K562 (cell line): Measurements from ENCODE around the gene LRMDA. TPM values are rescaled to one million over a fixed set of nuclear protein-coding genes. Genes with fewer than 3 reads are reported as not detected.

Experiments
- ATAC-seq: fragments of 200-7000 bp; cut with Tn5 transposase; 3 replicates; pipeline ENCODE4 v1.9.1; 2020; ENCODE audit warnings: moderate library complexity
- BruUV-seq: library from RNA; stranded (reverse); fragments of 400-500 nt; replicated peaks from 2 replicates; lab custom pipeline; 2021; lab: Mats Ljungman, UMichigan
- CTCF ChIA-PET: fragments of 300-600 bp; formaldehyde crosslinking; extraction: SDS; loops from one replicate; lab custom pipeline; 2021; ENCODE audit warnings: low intra/inter-chr PET ratio; lab: Yijun Ruan, JAX
- POLR2A ChIA-PET: fragments of 300-600, 350-650 bp; sonication (Branson Sonifier 250); formaldehyde crosslinking; extraction: SDS; loops from one replicate; lab custom pipeline; 2021; ENCODE audit warnings: antibody characterized with exemption, inconsistent platforms; lab: Yijun Ruan, JAX
- DNase-seq, 4 experiments: peaks; one replicate each; pipeline versions ENCODE4 v3.0.0 to v3.0.0-alpha.2; 2011 to 2018; ENCODE audit warnings: low spot score in 3 of 4, mixed read lengths in 3 of 4; ENCODE audit errors: extremely low read depth in 1 of 4
- FAIRE-seq: peaks from 2 replicates; lab custom pipeline; 2011; peaks lifted over from hg19 to GRCh38; lab: Jason Lieb, UNC
- H2AFZ ChIP-seq: 2 replicates; pipeline ENCODE4 v1.6.0; 2011; ENCODE audit warnings: low read depth, low read length, control low read depth, inconsistent platforms
- H3K27ac ChIP-seq: fragments of 200-600 bp; 3 replicates; pipeline ENCODE4 v1.8.0; 2011; ENCODE audit warnings: low read depth, mild to moderate bottlenecking, control low read depth, inconsistent platforms, low read length, moderate library complexity, mixed read lengths; ENCODE audit errors: extremely low read depth
- H3K27me3 ChIP-seq, 2 experiments: fragments of 300-600 bp in 1 of 2; 2 replicates in 1 of 2; 3 replicates in 1 of 2; pipeline versions ENCODE4 v1.6.0 to v1.8.0; 2011; ENCODE audit warnings: inconsistent platforms in 2 of 2, low read length in 2 of 2, mild to moderate bottlenecking in 1 of 2, mixed read lengths in 1 of 2, moderate library complexity in 1 of 2; ENCODE audit not compliant: control insufficient read depth in 2 of 2, insufficient read depth in 2 of 2
- H3K36me3 ChIP-seq: fragments of 300-600 bp; 3 replicates; pipeline ENCODE4 v1.8.0; 2011; ENCODE audit warnings: mild to moderate bottlenecking, low read length, inconsistent platforms; ENCODE audit not compliant: control insufficient read depth, insufficient read depth
- H3K4me1 ChIP-seq, 2 experiments: fragments of 200-600 bp in 1 of 2; replicated peaks in 1 of 2; 2 replicates in 1 of 2; 3 replicates in 1 of 2; pipeline versions ENCODE4 v1.5.1 to v1.8.0; 2011; ENCODE audit warnings: inconsistent platforms in 2 of 2, low read length in 2 of 2, mild to moderate bottlenecking in 1 of 2, mixed read lengths in 1 of 2, moderate library complexity in 1 of 2; ENCODE audit not compliant: control insufficient read depth in 2 of 2, insufficient read depth in 2 of 2
- H3K4me2 ChIP-seq: 2 replicates; pipeline ENCODE4 v1.6.1; 2011; ENCODE audit warnings: low read length, control low read depth, inconsistent platforms, mixed read lengths; ENCODE audit not compliant: insufficient read depth
- H3K4me3 ChIP-seq: fragments of 200-600 bp; sonication (generic), shearing (Covaris generic); 2 replicates; pipeline ENCODE4 v1.5.1; 2016; ENCODE audit warnings: control low read depth, inconsistent platforms
- H3K79me2 ChIP-seq: fragments of 200-600 bp; 3 replicates; pipeline ENCODE4 v1.8.0; 2011; ENCODE audit warnings: low read length, inconsistent platforms; ENCODE audit not compliant: control insufficient read depth, insufficient read depth
- H3K9ac ChIP-seq, 2 experiments: 2 replicates each; pipeline versions ENCODE4 v1.6.0 to v1.6.1; 2011; ENCODE audit warnings: low read depth in 2 of 2, low read length in 2 of 2, control low read depth in 1 of 2, inconsistent platforms in 1 of 2, mild to moderate bottlenecking in 1 of 2, mixed read lengths in 1 of 2; ENCODE audit not compliant: insufficient read depth in 1 of 2
- H3K9me1 ChIP-seq: one replicate; pipeline ENCODE4 v1.6.0; 2011; ENCODE audit warnings: inconsistent platforms, mild to moderate bottlenecking, low read length, moderate library complexity; ENCODE audit not compliant: control insufficient read depth, insufficient read depth
- H3K9me3 ChIP-seq: replicated peaks from 2 replicates; pipeline ENCODE4 v1.5.1; 2011; ENCODE audit warnings: low read depth, low read length, inconsistent platforms; ENCODE audit not compliant: control insufficient read depth, insufficient read depth
- H4K20me1 ChIP-seq: replicated peaks from 2 replicates; pipeline ENCODE4 v1.6.1; 2011; ENCODE audit warnings: low read length, inconsistent platforms, mixed read lengths; ENCODE audit not compliant: control insufficient read depth, insufficient read depth
- BACH1 ChIP-seq: fragments of 200-800 bp; sonication (Bioruptor generic); IDR thresholded peaks from 2 replicates; pipeline ENCODE4 v1.6.1; 2016; ENCODE audit warnings: missing genetic modification characterization, missing compliant biosample characterization
- BRD4 ChIP-seq: fragments of 200-600 bp; sonication (generic); IDR thresholded peaks from 2 replicates; pipeline ENCODE4 v1.6.1; 2017; ENCODE audit warnings: inconsistent platforms
- GABPB1 ChIP-seq: sonication (generic); formaldehyde crosslinking; IDR thresholded peaks from 2 replicates; pipeline ENCODE4 v1.8.0; 2022; ENCODE audit warnings: mild to moderate bottlenecking, missing genetic modification reagents
- ID3 ChIP-seq, 2 experiments: fragments of 250-450 bp in 1 of 2; fragments of 450-650 bp in 1 of 2; sonication (Bioruptor Pico) in 1 of 2; IDR thresholded peaks; 2 replicates each; pipeline versions ENCODE4 v1.6.1 to v1.8.0; 2016 to 2021; ENCODE audit warnings: mild to moderate bottlenecking in 2 of 2, moderate library complexity in 2 of 2, missing compliant biosample characterization in 1 of 2, missing genetic modification characterization in 1 of 2
- NONO ChIP-seq, 2 experiments: fragments of 200-400 bp in 1 of 2; fragments of 450-650 bp in 1 of 2; formaldehyde crosslinking in 1 of 2; IDR thresholded peaks; 2 replicates each; pipeline ENCODE4 v1.6.1; 2017; ENCODE audit warnings: low read depth in 2 of 2, mild to moderate bottlenecking in 2 of 2, moderate library complexity in 2 of 2, low read length in 1 of 2
- REST ChIP-seq, 2 experiments: fragments of 450-650 bp; formaldehyde crosslinking in 1 of 2; IDR thresholded peaks; 2 replicates each; pipeline versions ENCODE4 v1.4.0 to v1.6.1; 2014 to 2020; ENCODE audit warnings: mild to moderate bottlenecking in 2 of 2, borderline replicate concordance in 1 of 2, low read depth in 1 of 2
- SMC3 ChIP-seq: conservative IDR thresholded peaks from 2 replicates; pipeline ENCODE4 v1.6.1; 2011; ENCODE audit warnings: low read depth, low read length, improper control_type of control experiment; ENCODE audit not compliant: insufficient read depth
- STAT5B ChIP-seq: fragments of 250-450 bp; sonication (Bioruptor Pico); IDR thresholded peaks from 2 replicates; pipeline ENCODE4 v1.8.0; 2021; ENCODE audit warnings: mild to moderate bottlenecking, inconsistent platforms
- SUPT5H ChIP-seq: fragments of 450-650 bp; IDR thresholded peaks from 2 replicates; pipeline ENCODE4 v1.6.1; 2016
- ZNF232 ChIP-seq: sonication (generic); formaldehyde crosslinking; IDR thresholded peaks from 2 replicates; pipeline ENCODE4 v1.8.0; 2022; ENCODE audit warnings: mild to moderate bottlenecking, missing genetic modification reagents
- WGBS: fragments of 100-300 bp; shearing (Covaris generic); methylation state at CpG from one replicate; pipeline ENCODE4 v1.1.6; 2016; ENCODE audit warnings: low coverage, mixed read lengths; ENCODE audit not compliant: insufficient coverage; ENCODE audit errors: missing lambda C conversion rate; 5-methylcytosine and 5-hydroxymethylcytosine counted together
- in situ Hi-C: fragments of 300-500 bp; cut with MboI; formaldehyde crosslinking; loops from 4 replicates; pipeline ENCODE4 v1.15.0; 2018; ENCODE audit warnings: inconsistent platforms, mixed read lengths
- intact Hi-C: fragments of 100-400 bp; cut with micrococcal nuclease; formaldehyde crosslinking; loops from 2 replicates; pipeline ENCODE4 v1.14.2; 2022
- polyA plus RNA-seq, 8 experiments: library from polyadenylated mRNA; depleted of rRNA in 4 of 8; stranded (reverse) in 5 of 8; unstranded in 3 of 8; fragments of >200 nt; fragmentation: Nextera tagmentation in 2 of 8; fragmentation: Illumina TruSeq in 1 of 8; extraction: Ambion mirVana in 2 of 8; extraction: Trizol in 1 of 8; gene quantifications; 2 replicates each; pipeline versions ENCODE4 v1.2.1 to v1.2.3, GENCODE V29; 2011 to 2014; ENCODE audit warnings: inconsistent platforms in 1 of 8, missing spikeins in 1 of 8
- total RNA-seq, 7 experiments: library from RNA; depleted of rRNA in 6 of 7; stranded (reverse); fragments of >200 nt in 6 of 7; fragmentation: Illumina TruSeq in 2 of 7; extraction: Trizol in 2 of 7; gene quantifications; 2 replicates each; pipeline versions ENCODE4 v1.2.1 to v1.2.3, GENCODE V29; 2011 to 2021; ENCODE audit warnings: low replicate concordance in 1 of 7

Gene LRMDA
- total and polyA plus RNA-seq, 9 of the 15 experiments (the other 6 are each of a cell fraction or from before 2014, with no cell fraction given) = 0.25 TPM; not detected in 8

GRCh38 chr10:75425291-75426079 lies 5.9 kb upstream of the LRMDA start (continued):
- TF ChIP-seq ID3 (CRISPR knock-in tag; IDR thresholded peaks at IDR 0.05) (no peak), ID3 (tag; IDR thresholded peaks at IDR 0.05) (no peak), STAT5B (no peak), ZNF232 (CRISPR knock-in tag) (no peak), NONO (IDR thresholded peaks at IDR 0.05; ENCODE audit: low read depth in 2 of 2, low read length in 1 of 2) (no peak), BACH1 (no peak)

- ChIA-PET POLR2A (interaction anchor here (1.2 kb wide), 1 partner anchor 25 kb away, joined by 3 read pairs; the partner anchor contains the start of gene ZNF503), CTCF (no interaction called here)
- no peak for TF ChIP-seq SMC3
- TF ChIP-seq GABPB1 (CRISPR knock-in tag) = no peak
- no peak for TF ChIP-seq SUPT5H
- no peak for TF ChIP-seq BRD4
- TF ChIP-seq REST (IDR thresholded peaks at IDR 0.05; ENCODE audit: borderline replicate concordance) = no peak
- TF ChIP-seq REST (CRISPR knock-in tag; IDR thresholded peaks at IDR 0.05; ENCODE audit: low read depth) = no peak
- no peak overlapping the region for H3K4me3 ChIP-seq
- H3K27ac ChIP-seq = no peak overlapping the region
- in situ Hi-C loops = no loop called here
- H2AFZ ChIP-seq = no peak overlapping the region
- H3K9ac ChIP-seq = no peak overlapping the region
- H3K9me3 ChIP-seq = no peaks in the 10 kb centered on the region
- no peaks in the 10 kb centered on the region for H3K36me3 ChIP-seq
- no peaks in the 10 kb centered on the region for H4K20me1 ChIP-seq
- BruUV-seq = no TSS peak
- H3K9me1 ChIP-seq = no peaks in the 10 kb centered on the region
- FAIRE-seq = no peak
- peaks cover 3 to 40% of the 10 kb centered on the region in 2 experiments; a peak in 4 of 5 replicates for H3K27me3 ChIP-seq
- intact Hi-C loops = no loop called here
- H3K79me2 ChIP-seq = no peaks in the 10 kb centered on the region
- no peak overlapping the region for H3K4me2 ChIP-seq
- 4% methylated on average over 1 of the region's 1 CpG for WGBS
- DNase-seq = no peak
- peaks cover 6 to 14% of the 10 kb centered on the region in 2 experiments; a peak in 4 of 5 replicates for H3K4me1 ChIP-seq
- ATAC-seq = no peak
Observed at GRCh38 chr10:75426880-75427279, 4.5 kb upstream of the LRMDA start.
